HepG2 (cell line): ENCODE data around the gene GBP6. TPM values are rescaled to one million over a fixed set of nuclear protein-coding genes. Genes with fewer than 3 reads are reported as not detected.

Experiments
- ATAC-seq: fragments of 200-7000 bp; cut with Tn5 transposase; 3 replicates; pipeline ENCODE4 v1.9.1; 2020; ENCODE audit warnings: mild to moderate bottlenecking, moderate library complexity
- BruUV-seq: library from RNA; stranded (reverse); fragments of 400-500 nt; replicated peaks from 2 replicates; lab custom pipeline; 2021; lab: Mats Ljungman, UMichigan
- CTCF ChIA-PET: fragments of 300-600 bp; formaldehyde crosslinking; extraction: SDS; loops from one replicate; lab custom pipeline; 2021; ENCODE audit warnings: low total read pairs, inconsistent platforms, low intra/inter-chr PET ratio; lab: Yijun Ruan, JAX
- POLR2A ChIA-PET: fragments of 350-600 bp; sonication (Branson Sonifier 250); formaldehyde crosslinking; loops from one replicate; lab custom pipeline; 2020; ENCODE audit warnings: antibody characterized with exemption, inconsistent platforms; lab: Yijun Ruan, JAX
- DNase-seq: peaks from one replicate; pipeline ENCODE4 v3.0.0-alpha.2; 2015; ENCODE audit warnings: low spot score
- FAIRE-seq: peaks from 3 replicates; lab custom pipeline; 2011; peaks lifted over from hg19 to GRCh38; lab: Jason Lieb, UNC
- H2AFZ ChIP-seq: one replicate; pipeline ENCODE4 v1.6.1; 2011; ENCODE audit warnings: low read length, inconsistent platforms
- H3K27ac ChIP-seq: fragments of 300-600 bp; 3 replicates; pipeline ENCODE4 v1.8.0; 2011; ENCODE audit warnings: mixed run types, mild to moderate bottlenecking, mixed read lengths, low read length, inconsistent platforms; ENCODE audit not compliant: insufficient read depth; ENCODE audit errors: extremely low read length
- H3K27me3 ChIP-seq, 2 experiments: fragments of 200-600 bp in 1 of 2; 2 replicates in 1 of 2; 3 replicates in 1 of 2; pipeline versions ENCODE4 v1.6.0 to v1.8.0; 2011; ENCODE audit warnings: low read length in 2 of 2, mild to moderate bottlenecking in 2 of 2, moderate library complexity in 2 of 2, inconsistent platforms in 1 of 2; ENCODE audit not compliant: insufficient read depth in 2 of 2, control insufficient read depth in 1 of 2
- H3K36me3 ChIP-seq, 2 experiments: fragments of 200-600 bp in 1 of 2; replicated peaks in 1 of 2; 2 replicates in 1 of 2; 3 replicates in 1 of 2; pipeline versions ENCODE4 v1.5.1 to v1.8.0; 2011; ENCODE audit warnings: low read length in 2 of 2, inconsistent platforms in 1 of 2; ENCODE audit not compliant: insufficient read depth in 2 of 2, control insufficient read depth in 1 of 2
- H3K4me1 ChIP-seq: 2 replicates; pipeline ENCODE4 v1.5.1; 2012; ENCODE audit warnings: low read length, inconsistent platforms; ENCODE audit not compliant: insufficient read depth
- H3K4me2 ChIP-seq: 2 replicates; pipeline ENCODE4 v1.6.0; 2011; ENCODE audit warnings: low read depth, low read length, inconsistent platforms
- H3K4me3 ChIP-seq, 3 experiments: fragments of 200-600 bp in 1 of 3; sonication (generic), shearing (Covaris generic) in 1 of 3; replicated peaks in 1 of 3; 2 replicates each; pipeline ENCODE4 v1.5.1; 2011 to 2016; ENCODE audit warnings: low read length in 3 of 3, inconsistent platforms in 2 of 3, low read depth in 2 of 3, mild to moderate bottlenecking in 2 of 3, control low read depth in 1 of 3, mixed read lengths in 1 of 3; ENCODE audit not compliant: insufficient read depth in 1 of 3
- H3K79me2 ChIP-seq: one replicate; pipeline ENCODE4 v1.6.1; 2011; ENCODE audit warnings: low read length, inconsistent platforms; ENCODE audit not compliant: insufficient read depth
- H3K9ac ChIP-seq: 2 replicates; pipeline ENCODE4 v1.6.0; 2011; ENCODE audit warnings: mild to moderate bottlenecking, low read depth, low read length, inconsistent platforms; ENCODE audit not compliant: insufficient read depth
- H3K9me3 ChIP-seq: 2 replicates; pipeline ENCODE4 v1.5.1; 2012; ENCODE audit warnings: mild to moderate bottlenecking, low read length
- H4K20me1 ChIP-seq: 2 replicates; pipeline ENCODE4 v1.6.0; 2011; ENCODE audit warnings: inconsistent platforms, mild to moderate bottlenecking, low read length, moderate library complexity; ENCODE audit not compliant: insufficient read depth
- DZIP1 ChIP-seq: sonication (generic); formaldehyde crosslinking; IDR thresholded peaks from 2 replicates; pipeline ENCODE4 v1.5.0; 2020; ENCODE audit warnings: mild to moderate bottlenecking, missing genetic modification reagents
- GMEB2 ChIP-seq: IDR thresholded peaks from 2 replicates; pipeline ENCODE4 v1.6.1; 2016; ENCODE audit warnings: missing biosample characterization, missing genetic modification reagents, low read depth
- JUND ChIP-seq: sonication (generic); formaldehyde crosslinking; IDR thresholded peaks from 2 replicates; pipeline ENCODE4 v1.8.0; 2022; ENCODE audit warnings: mild to moderate bottlenecking, missing genetic modification reagents
- NFKB2 ChIP-seq: sonication (generic); formaldehyde crosslinking; IDR thresholded peaks from 2 replicates; pipeline ENCODE4 v1.4.0; 2020; ENCODE audit warnings: missing genetic modification reagents, borderline replicate concordance
- ZNF121 ChIP-seq: sonication (generic); formaldehyde crosslinking; IDR thresholded peaks from 2 replicates; pipeline ENCODE4 v1.5.0; 2020; ENCODE audit warnings: mild to moderate bottlenecking, missing genetic modification reagents
- ZNF501 ChIP-seq: sonication (generic); formaldehyde crosslinking; IDR thresholded peaks from 2 replicates; pipeline ENCODE4 v1.5.1; 2020; ENCODE audit warnings: mild to moderate bottlenecking, moderate library complexity, missing genetic modification reagents
- ZNF513 ChIP-seq: sonication (generic); formaldehyde crosslinking; conservative IDR thresholded peaks from 2 replicates; pipeline ENCODE4 v1.5.0; 2020; ENCODE audit warnings: missing genetic modification reagents
- ZNF780A ChIP-seq: sonication (generic); formaldehyde crosslinking; IDR thresholded peaks from 2 replicates; pipeline ENCODE4 v1.8.0; 2022; ENCODE audit warnings: mild to moderate bottlenecking, missing genetic modification reagents, moderate library complexity
- in situ Hi-C: cut with HindIII; loops from 2 replicates; pipeline ENCODE4 v1.10.0; 2017; ENCODE audit warnings: low pct_unique_long_range_greater_than_20kb; ENCODE audit not compliant: extremely low pct_ligation_motif_present
- intact Hi-C: fragments of 100-400 bp; cut with micrococcal nuclease; formaldehyde crosslinking; loops from one replicate; pipeline ENCODE4 v1.10.0; 2022; ENCODE audit not compliant: unreplicated experiment
- polyA plus RNA-seq, 8 experiments: library from polyadenylated mRNA; depleted of rRNA in 3 of 8; stranded (reverse) in 7 of 8; unstranded in 1 of 8; fragments of >200 nt; fragmentation: Illumina TruSeq in 4 of 8; extraction: Trizol in 4 of 8; gene quantifications; 2 replicates each; pipeline versions ENCODE4 v1.2.1 to v1.2.3, GENCODE V29; 2011 to 2016; ENCODE audit warnings: low read depth in 4 of 8, missing spikeins in 1 of 8, mixed read lengths in 1 of 8; ENCODE audit not compliant: insufficient read depth in 1 of 8
- total RNA-seq, 5 experiments: library from RNA; depleted of rRNA; stranded (reverse); fragments of >200 nt; fragmentation: Illumina TruSeq; extraction: Trizol; gene quantifications; 2 replicates each; pipeline ENCODE4 v1.2.3, GENCODE V29; 2016; ENCODE audit warnings: low read depth in 1 of 5

The GBP6 gene
- total and polyA plus RNA-seq, 2 of the 13 experiments (the other 11 are each of a cell fraction or from before 2014, with no cell fraction given) = not detected

- no peak overlapping the region for H3K27ac ChIP-seq
- H3K9ac ChIP-seq = no peak overlapping the region
- no peaks in the 10 kb centered on the region for H3K79me2 ChIP-seq
- ChIA-PET CTCF (no interaction called here), POLR2A (no interaction called here)
- H3K9me3 ChIP-seq = no peaks in the 10 kb centered on the region
- no TSS peak for BruUV-seq
- TF ChIP-seq ZNF513 (CRISPR knock-in tag) (no peak), NFKB2 (CRISPR knock-in tag) (no peak), ZNF780A (CRISPR knock-in tag) (no peak), JUND (CRISPR knock-in tag) (no peak), ZNF501 (no peak), GMEB2 (no peak), DZIP1 (no peak), ZNF121 (CRISPR knock-in tag) (no peak)
- TF ChIP-seq, all 625 proteins: peak for 0
- peaks cover 0 to 15% of the 10 kb centered on the region in 2 experiments; a peak in 2 of 5 replicates for H3K27me3 ChIP-seq
- in situ Hi-C loops = no loop called here
- H3K4me1 ChIP-seq = no peaks in the 10 kb centered on the region
- ATAC-seq = no peak
- H4K20me1 ChIP-seq = no peaks in the 10 kb centered on the region
- no peak overlapping the region for H3K4me3 ChIP-seq
- intact Hi-C loops = no loop called here
- H3K36me3 ChIP-seq = no peaks in the 10 kb centered on the region
- H2AFZ ChIP-seq = no peak overlapping the region
- H3K4me2 ChIP-seq = no peak overlapping the region
- no peak for DNase-seq
- FAIRE-seq = no peak
These were observed 28.4 kb upstream of the GBP6 start for GRCh38 chr1:89335486-89335885.
